ENCODE data around the gene GTF3C1.
"Not testable (repeated sequence)": the region's sequence is repeated elsewhere in the genome, so short reads cannot be mapped to it uniquely, and the experiment has no call there.

Gene GTF3C1

DNA sequence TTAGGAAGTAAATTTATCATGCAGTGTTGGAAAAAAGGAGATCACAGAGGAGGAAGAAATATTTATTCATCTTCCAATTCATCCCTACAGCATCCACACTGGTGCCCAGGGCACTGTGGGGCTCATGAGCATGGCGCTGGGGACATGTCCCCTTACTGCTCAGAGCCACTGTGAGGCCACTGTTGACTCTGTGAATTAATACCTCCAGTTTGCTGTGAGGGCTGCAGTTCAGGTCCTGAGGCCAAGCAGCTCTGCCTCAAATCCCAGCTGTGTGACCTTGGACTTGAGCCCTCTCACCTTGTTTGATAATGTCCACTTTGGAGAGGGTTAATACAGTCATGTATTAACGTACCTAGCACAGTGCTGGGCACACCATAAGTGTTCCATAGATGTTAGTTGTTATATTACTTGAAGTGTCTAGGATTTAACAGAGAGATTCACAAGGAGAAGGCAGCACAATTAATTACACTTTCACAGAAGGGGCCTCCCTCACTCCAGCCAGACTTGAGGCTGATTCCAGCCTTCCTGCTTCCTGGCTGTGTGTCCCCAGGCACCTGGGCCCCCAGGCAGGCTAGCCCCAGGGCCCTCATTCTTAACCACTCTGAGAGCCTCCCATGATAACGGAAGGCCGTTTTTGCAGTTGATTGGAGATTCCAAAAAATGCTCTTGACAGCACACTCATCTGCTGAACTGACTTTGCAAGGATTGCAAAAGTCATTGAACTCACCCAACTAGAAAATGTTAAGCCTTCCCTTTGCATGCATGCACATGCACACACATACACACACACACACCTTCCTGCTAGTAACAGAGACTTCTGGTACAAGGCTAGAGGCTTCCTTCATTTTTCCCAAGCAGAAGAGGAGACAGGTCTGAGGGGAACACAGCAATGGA, 29.6 kb upstream of the GTF3C1 start:
- no peak overlapping the region for H3K4me3 ChIP-seq (ENCODE audit: low read depth, low read length)
- in situ Hi-C loops (cut with HindIII; ENCODE audit: low sequenced_read_pairs), result no loop called here
- TF ChIP-seq, protein P1, sequence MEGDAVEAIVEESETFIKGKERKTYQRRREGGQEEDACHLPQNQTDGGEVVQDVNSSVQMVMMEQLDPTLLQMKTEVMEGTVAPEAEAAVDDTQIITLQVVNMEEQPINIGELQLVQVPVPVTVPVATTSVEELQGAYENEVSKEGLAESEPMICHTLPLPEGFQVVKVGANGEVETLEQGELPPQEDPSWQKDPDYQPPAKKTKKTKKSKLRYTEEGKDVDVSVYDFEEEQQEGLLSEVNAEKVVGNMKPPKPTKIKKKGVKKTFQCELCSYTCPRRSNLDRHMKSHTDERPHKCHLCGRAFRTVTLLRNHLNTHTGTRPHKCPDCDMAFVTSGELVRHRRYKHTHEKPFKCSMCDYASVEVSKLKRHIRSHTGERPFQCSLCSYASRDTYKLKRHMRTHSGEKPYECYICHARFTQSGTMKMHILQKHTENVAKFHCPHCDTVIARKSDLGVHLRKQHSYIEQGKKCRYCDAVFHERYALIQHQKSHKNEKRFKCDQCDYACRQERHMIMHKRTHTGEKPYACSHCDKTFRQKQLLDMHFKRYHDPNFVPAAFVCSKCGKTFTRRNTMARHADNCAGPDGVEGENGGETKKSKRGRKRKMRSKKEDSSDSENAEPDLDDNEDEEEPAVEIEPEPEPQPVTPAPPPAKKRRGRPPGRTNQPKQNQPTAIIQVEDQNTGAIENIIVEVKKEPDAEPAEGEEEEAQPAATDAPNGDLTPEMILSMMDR (IDR thresholded peaks at IDR 0.05; ENCODE audit: low read depth, low read length), result no peak
- DNase-seq (ENCODE audit: low read depth, low spot score), result no peak

DNA sequence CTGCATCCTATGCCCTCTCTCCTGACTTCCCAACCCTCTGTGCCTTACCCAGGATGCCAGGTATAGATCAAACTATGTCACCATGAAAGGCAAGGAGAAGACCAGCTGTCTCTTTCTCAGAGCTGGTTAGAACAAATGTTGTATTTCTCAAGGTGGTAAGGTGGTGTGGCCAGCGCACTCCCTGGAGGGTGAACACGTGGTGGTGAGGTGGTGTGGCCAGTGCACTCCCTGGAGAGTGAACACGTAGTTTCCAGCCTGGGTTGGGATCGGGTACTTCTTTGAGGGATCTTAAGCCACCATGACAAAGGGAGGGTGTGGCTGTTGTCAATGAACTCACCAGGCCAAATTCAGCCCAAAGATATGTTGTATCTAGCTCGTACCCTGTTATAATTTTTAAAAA, 27.0 kb upstream of the GTF3C1 start:
- no peak overlapping the region for H3K4me3 ChIP-seq (ENCODE audit: low read depth, low read length)
- in situ Hi-C loops (cut with HindIII; ENCODE audit: low sequenced_read_pairs), result no loop called here
- no peak for DNase-seq (ENCODE audit: low read depth, low spot score)
- TF ChIP-seq, protein P1 (IDR thresholded peaks at IDR 0.05; ENCODE audit: low read depth, low read length), result no peak

- DNase-seq (ENCODE audit: low read depth, low spot score), result no peak
- in situ Hi-C loops (cut with HindIII; ENCODE audit: low sequenced_read_pairs), result no loop called here
- TF ChIP-seq, protein P1 (IDR thresholded peaks at IDR 0.05; ENCODE audit: low read depth, low read length), result no peak
- no peak overlapping the region for H3K4me3 ChIP-seq (ENCODE audit: low read depth, low read length)
Observed at GRCh38 chr16:27572711-27573110, 23.0 kb upstream of the GTF3C1 start.

GRCh38 chr16:27571433-27572326, 22.0 kb upstream of the GTF3C1 start:
- no peak overlapping the region for H3K4me3 ChIP-seq (ENCODE audit: low read depth, low read length)
- DNase-seq (ENCODE audit: low read depth, low spot score), result no peak
- TF ChIP-seq, protein P1 (IDR thresholded peaks at IDR 0.05; ENCODE audit: low read depth, low read length), result no peak
- in situ Hi-C loops (cut with HindIII; ENCODE audit: low sequenced_read_pairs), result no loop called here

DNA sequence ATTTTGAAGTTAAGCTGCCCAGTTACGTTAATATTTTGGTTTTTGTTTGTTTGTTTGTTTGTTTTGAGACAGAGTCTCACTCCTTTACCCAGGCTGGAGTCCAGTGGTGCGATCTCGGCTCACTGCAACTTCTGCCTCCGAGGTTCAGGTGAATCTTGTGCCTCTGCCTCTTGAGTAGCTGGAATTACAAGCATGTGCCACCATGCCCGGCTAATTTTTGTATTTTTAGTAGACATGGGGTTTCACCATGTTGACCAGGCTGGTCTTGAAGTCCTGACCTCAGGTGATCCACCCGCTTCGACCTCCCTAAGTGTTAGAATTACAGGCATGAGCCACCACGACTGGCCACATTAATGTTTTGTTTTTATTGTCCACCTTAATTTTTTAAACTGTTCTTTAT, 21.3 kb upstream of the GTF3C1 start:
- in situ Hi-C loops (cut with HindIII; ENCODE audit: low sequenced_read_pairs); H3K4me3 ChIP-seq (ENCODE audit: low read depth, low read length); DNase-seq (ENCODE audit: low read depth, low spot score): not testable (repeated sequence)

DNA sequence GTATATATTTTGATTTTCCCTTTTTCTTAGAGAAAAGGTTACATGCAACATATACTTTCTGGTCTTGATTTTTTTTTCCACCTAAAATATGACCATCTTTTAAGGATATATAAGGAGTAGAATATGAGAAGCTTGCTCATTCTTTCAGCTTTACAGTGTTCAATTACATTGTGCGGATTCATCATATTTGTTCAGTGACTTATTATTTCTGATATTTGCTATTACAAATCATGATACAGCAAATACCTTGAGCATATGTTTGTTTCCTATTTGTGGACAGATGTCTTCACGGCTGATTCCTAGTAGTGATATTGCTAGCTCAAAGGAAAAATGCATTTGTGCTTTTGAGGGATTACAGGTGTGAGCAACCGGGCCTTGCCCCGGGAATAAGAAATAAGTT, 18.4 kb upstream of the GTF3C1 start:
- H3K4me3 ChIP-seq (ENCODE audit: low read depth, low read length), result no peak overlapping the region
- in situ Hi-C loops (cut with HindIII; ENCODE audit: low sequenced_read_pairs), result no loop called here
- TF ChIP-seq, protein P1 (IDR thresholded peaks at IDR 0.05; ENCODE audit: low read depth, low read length), result no peak
- no peak for DNase-seq (ENCODE audit: low read depth, low spot score)

GRCh38 chr16:27566417-27566816, 16.7 kb upstream of the GTF3C1 start:
- in situ Hi-C loops (cut with HindIII; ENCODE audit: low sequenced_read_pairs), result no loop called here
- H3K4me3 ChIP-seq (ENCODE audit: low read depth, low read length), result no peak overlapping the region
- TF ChIP-seq, protein P1 (IDR thresholded peaks at IDR 0.05; ENCODE audit: low read depth, low read length), result no peak
- DNase-seq (ENCODE audit: low read depth, low spot score), result no peak
